Heart left ventricle (tissue), 13 donors: ENCODE data around the gene RPTOR.

ENCODE experiments used
- POLR2A ChIP-seq, 2 donors: fragments of 450-650 bp; IDR thresholded peaks; one replicate each; pipeline ENCODE4 v1.6.1; 2017; ENCODE audit warnings: antibody characterized with exemption in 2 of 2, mild to moderate bottlenecking in 2 of 2, moderate library complexity in 2 of 2
- TF ChIP-seq, protein P1 (sequence below), 12 donors: fragments of 200-600 bp; sonication (generic) in 4 of 12; IDR thresholded peaks; one replicate each; pipeline versions ENCODE4 v1.5.0 to v1.8.0; 2018 to 2022; ENCODE audit warnings: antibody characterized with exemption in 12 of 12, mild to moderate bottlenecking in 5 of 12
- donor health status: ischemic (EF 13 %, LVEDD 7.1; RV severe dilation, severe dysfunction).
- donor health status: DM: no; HTN: yes; CAD: no.
- donor health status: DM: no; HTN: no; CAD: no.
- donor health status: ischemic (EF 25% LVEDD 6.9; RV normal size, moderate dysfunction).
- donor health status: ischemic (EF 25% LVEDD 5.7; RV mildly dilated, moderate dysfunction).
- donor health status: ischemic (EF 35%, LVEDD 5.7; RV mildly dilated, moderate dysfunction).
- donor health status: nonischemic (EF 11% LVEDD 7.7; RV severe dilation, severe dysfunction).
- donor health status: DM: yes; HTN: yes; CAD: no.
- donor health status: PGD.
- donor health status: ischemic (EF 29% LVEDD 5.4; RV normal size, mild dysfunction).
- donor health status: nonischemic (EF 23%, LVEDD 6.1; RV moderate dilation, normal function).

DNA sequence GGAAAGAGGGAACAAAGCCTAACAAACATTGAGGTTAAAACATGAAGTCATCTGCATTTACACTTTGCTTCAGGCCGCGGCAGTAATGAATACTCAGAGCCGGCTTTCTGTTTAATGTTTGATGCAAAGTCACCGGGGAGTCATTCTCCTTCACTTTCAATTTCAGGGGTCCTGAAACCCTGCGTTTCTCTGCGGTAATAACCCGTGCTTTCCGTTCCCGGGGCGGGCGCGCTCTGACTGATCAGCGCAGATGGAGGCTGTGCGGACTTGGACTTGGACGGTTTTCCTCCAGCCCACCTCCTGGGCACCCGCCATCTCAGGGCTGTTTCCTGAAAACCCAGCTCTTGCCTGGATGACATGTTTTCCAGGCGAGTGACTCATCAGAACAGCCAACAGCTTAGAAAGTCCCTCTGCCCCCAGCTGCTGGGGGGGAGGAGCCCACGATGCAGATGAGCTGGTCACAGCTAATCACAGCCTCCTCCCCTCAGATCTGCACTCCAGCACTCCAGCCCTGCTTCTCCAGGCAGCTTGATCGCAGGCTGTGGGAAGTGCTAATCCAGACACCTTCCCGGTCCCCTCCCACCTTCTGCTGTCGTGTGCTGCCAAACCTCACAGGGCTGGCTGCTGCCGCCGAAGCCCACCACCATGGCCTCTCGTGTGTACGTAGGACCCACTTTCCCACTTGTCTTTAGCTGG is 288.4 kb downstream of the RPTOR start:
- TF ChIP-seq, protein P1, sequence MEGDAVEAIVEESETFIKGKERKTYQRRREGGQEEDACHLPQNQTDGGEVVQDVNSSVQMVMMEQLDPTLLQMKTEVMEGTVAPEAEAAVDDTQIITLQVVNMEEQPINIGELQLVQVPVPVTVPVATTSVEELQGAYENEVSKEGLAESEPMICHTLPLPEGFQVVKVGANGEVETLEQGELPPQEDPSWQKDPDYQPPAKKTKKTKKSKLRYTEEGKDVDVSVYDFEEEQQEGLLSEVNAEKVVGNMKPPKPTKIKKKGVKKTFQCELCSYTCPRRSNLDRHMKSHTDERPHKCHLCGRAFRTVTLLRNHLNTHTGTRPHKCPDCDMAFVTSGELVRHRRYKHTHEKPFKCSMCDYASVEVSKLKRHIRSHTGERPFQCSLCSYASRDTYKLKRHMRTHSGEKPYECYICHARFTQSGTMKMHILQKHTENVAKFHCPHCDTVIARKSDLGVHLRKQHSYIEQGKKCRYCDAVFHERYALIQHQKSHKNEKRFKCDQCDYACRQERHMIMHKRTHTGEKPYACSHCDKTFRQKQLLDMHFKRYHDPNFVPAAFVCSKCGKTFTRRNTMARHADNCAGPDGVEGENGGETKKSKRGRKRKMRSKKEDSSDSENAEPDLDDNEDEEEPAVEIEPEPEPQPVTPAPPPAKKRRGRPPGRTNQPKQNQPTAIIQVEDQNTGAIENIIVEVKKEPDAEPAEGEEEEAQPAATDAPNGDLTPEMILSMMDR (IDR thresholded peaks at IDR 0.05), result no peak
- TF ChIP-seq POLR2A (IDR thresholded peaks at IDR 0.05), result peak in 1 of 2 donors; percentile 46
